GM23338 (cell line): ENCODE results near the gene NTM. TPM values are rescaled to one million over a fixed set of nuclear protein-coding genes. Genes with fewer than 3 reads are reported as not detected.

Source experiments
- ATAC-seq: fragments of 200-7000 bp; cut with Tn5 transposase; 3 replicates; pipeline ENCODE4 v1.9.1; 2020
- DNase-seq: peaks from one replicate; pipeline ENCODE4 v3.0.0-alpha.2; 2015; ENCODE audit warnings: low spot score
- H2AFZ ChIP-seq: fragments of 200-600 bp; sonication (generic); 2 replicates; pipeline ENCODE4 v1.8.0; 2016; ENCODE audit warnings: antibody characterized with exemption, mild to moderate bottlenecking, moderate library complexity
- H3F3A ChIP-seq: fragments of 200-600 bp; sonication (generic); replicated peaks from 2 replicates; pipeline ENCODE4 v1.8.0; 2017; ENCODE audit warnings: antibody characterized with exemption, mixed run types, low read depth
- H3K27ac ChIP-seq: fragments of 200-600 bp; sonication (generic); 2 replicates; pipeline ENCODE4 v1.6.1; 2016; ENCODE audit warnings: low read depth
- H3K27me3 ChIP-seq: fragments of 200-600 bp; sonication (generic); 2 replicates; pipeline ENCODE4 v1.8.0; 2016; ENCODE audit warnings: mild to moderate bottlenecking, mixed run types, moderate library complexity; ENCODE audit not compliant: insufficient read depth
- H3K36me3 ChIP-seq: fragments of 200-600 bp; sonication (generic); 2 replicates; pipeline ENCODE4 v1.8.0; 2016; ENCODE audit warnings: mild to moderate bottlenecking; ENCODE audit not compliant: insufficient read depth
- H3K4me1 ChIP-seq: fragments of 200-600 bp; sonication (generic); 2 replicates; pipeline ENCODE4 v1.8.0; 2016; ENCODE audit warnings: mild to moderate bottlenecking, moderate library complexity; ENCODE audit not compliant: insufficient read depth
- H3K4me2 ChIP-seq: fragments of 200-600 bp; sonication (generic); 2 replicates; pipeline ENCODE4 v1.7.1; 2017; ENCODE audit warnings: mixed run types
- H3K4me3 ChIP-seq: fragments of 200-600 bp; sonication (generic); 2 replicates; pipeline ENCODE4 v1.6.1; 2016; ENCODE audit warnings: mixed run types
- H3K79me2 ChIP-seq: fragments of 200-600 bp; sonication (generic); replicated peaks from 2 replicates; pipeline ENCODE4 v1.8.0; 2017; ENCODE audit warnings: mild to moderate bottlenecking; ENCODE audit not compliant: insufficient read depth
- H3K9me2 ChIP-seq: fragments of 200-600 bp; sonication (generic); 2 replicates; pipeline ENCODE4 v1.8.0; 2017; ENCODE audit not compliant: insufficient read depth
- H4K20me1 ChIP-seq: fragments of 200-600 bp; sonication (generic); replicated peaks from 2 replicates; pipeline ENCODE4 v1.8.0; 2017; ENCODE audit warnings: mild to moderate bottlenecking; ENCODE audit not compliant: insufficient read depth
- H3K27ac Mint-ChIP-seq: 2 replicates; pipeline ENCODE4 v1.8.0; 2020; ENCODE audit warnings: inconsistent platforms, mild to moderate bottlenecking, moderate library complexity, mixed read lengths
- H3K27me3 Mint-ChIP-seq: 3 replicates; pipeline ENCODE4 v1.8.0; 2022; ENCODE audit warnings: low read depth, mild to moderate bottlenecking, moderate library complexity, mixed read lengths, inconsistent platforms; ENCODE audit not compliant: insufficient read depth, poor library complexity
- H3K36me3 Mint-ChIP-seq: 3 replicates; pipeline ENCODE4 v1.8.0; 2021; ENCODE audit warnings: low read depth, mild to moderate bottlenecking, inconsistent platforms, moderate library complexity, mixed read lengths
- H3K4me1 Mint-ChIP-seq: 3 replicates; pipeline ENCODE4 v1.8.0; 2020; ENCODE audit warnings: mild to moderate bottlenecking, inconsistent platforms, mixed read lengths
- H3K4me3 Mint-ChIP-seq: 3 replicates; pipeline ENCODE4 v1.8.0; 2021; ENCODE audit warnings: moderate library complexity, mild to moderate bottlenecking, inconsistent platforms, mixed read lengths
- H3K9me3 Mint-ChIP-seq: 3 replicates; pipeline ENCODE4 v1.8.0; 2020; ENCODE audit warnings: moderate library complexity, mild to moderate bottlenecking, inconsistent platforms, mixed read lengths
- CREB1 ChIP-seq: fragments of 250-450 bp; sonication (Bioruptor Pico); IDR thresholded peaks from 2 replicates; pipeline ENCODE4 v1.5.0; 2020; ENCODE audit warnings: low read depth, mild to moderate bottlenecking, moderate library complexity
- EZH2phosphoT487 ChIP-seq: fragments of 200-600 bp; sonication (generic); IDR thresholded peaks from one replicate; pipeline ENCODE4 v1.8.1; 2018; ENCODE audit warnings: antibody characterized with exemption; ENCODE audit not compliant: unreplicated experiment
- JUNB ChIP-seq: IDR thresholded peaks from one replicate; pipeline ENCODE4 v1.6.1; 2016; ENCODE audit warnings: antibody characterized with exemption; ENCODE audit not compliant: unreplicated experiment
- NANOG ChIP-seq: IDR thresholded peaks from 2 replicates; pipeline ENCODE4 v1.6.1; 2016; ENCODE audit warnings: antibody characterized with exemption, borderline replicate concordance
- STAT1 ChIP-seq: IDR thresholded peaks from one replicate; pipeline ENCODE4 v1.6.1; 2016; ENCODE audit warnings: antibody characterized with exemption; ENCODE audit not compliant: unreplicated experiment
- ZNF114 ChIP-seq: fragments of 250-450 bp; sonication (Bioruptor Pico); IDR thresholded peaks from 2 replicates; pipeline ENCODE4 v1.5.0; 2020; ENCODE audit warnings: mild to moderate bottlenecking, moderate library complexity
- ZNF331 ChIP-seq: fragments of 250-450 bp; sonication (Bioruptor Pico); IDR thresholded peaks from 2 replicates; pipeline ENCODE4 v1.5.0; 2020; ENCODE audit warnings: low read depth, mild to moderate bottlenecking, moderate library complexity
- polyA plus RNA-seq: library from polyadenylated mRNA; unstranded; fragments of >200 nt; fragmentation: Nextera tagmentation; extraction: Ambion mirVana; gene quantifications from 2 replicates; pipeline ENCODE4 v1.2.1, GENCODE V29; 2016
- total RNA-seq: library from RNA; depleted of rRNA; stranded (reverse); fragments of >200 nt; shearing (Covaris generic); gene quantifications from 2 replicates; pipeline ENCODE4 v1.2.3, GENCODE V29; 2014
- TF ChIP-seq, protein P1 (sequence below): fragments of 250-450 bp; sonication (Bioruptor Pico); IDR thresholded peaks from 2 replicates; pipeline ENCODE4 v1.5.0; 2020; ENCODE audit warnings: mild to moderate bottlenecking, moderate library complexity
- TF ChIP-seq, protein P2 (sequence below): IDR thresholded peaks from 2 replicates; pipeline ENCODE4 v1.6.1; 2016; ENCODE audit warnings: antibody characterized with exemption

Gene NTM
- total and polyA plus RNA-seq, 2 experiments from 2014 or later, result 10.6 to 14.6 TPM

DNA sequence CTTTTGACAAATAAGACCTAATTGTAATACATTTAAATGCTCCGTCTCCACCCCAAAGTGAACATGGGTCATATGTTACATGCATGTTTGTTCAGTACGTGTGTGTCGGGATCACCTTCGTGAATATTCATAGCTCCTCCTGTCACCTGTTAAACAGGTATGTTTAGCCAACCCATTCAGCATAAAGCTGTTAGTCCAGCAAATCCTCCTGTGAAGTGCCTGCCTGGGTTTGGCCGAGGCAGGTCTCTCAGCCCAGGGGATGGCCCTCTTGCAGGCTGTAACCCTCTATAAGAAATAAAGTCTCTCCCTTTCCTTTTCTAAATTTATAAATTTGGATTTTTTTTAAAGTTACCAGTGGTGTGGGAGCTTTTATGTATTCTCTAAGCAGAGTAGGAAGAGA is 38.9 kb upstream of the NTM start:
- H2AFZ ChIP-seq, result no peak overlapping the region
- no peak overlapping the region for H3K27ac ChIP-seq
- H4K20me1 ChIP-seq, result 0 out of 2 replicates have a peak, but pooled peaks cover 5% of the 10 kb centered on the region
- Mint-ChIP-seq H3K27ac (no peak overlapping the region), H3K4me1 (peaks cover 21% of the 10 kb centered on the region), H3K27me3 (peaks cover 2% of the 10 kb centered on the region), H3K4me3 (no peak overlapping the region), H3K36me3 (no peaks in the 10 kb centered on the region), H3K9me3 (no peaks in the 10 kb centered on the region)
- no peak overlapping the region for H3K4me2 ChIP-seq
- H3K4me1 ChIP-seq, result 0 out of 2 replicates have a peak, but pooled peaks cover 12% of the 10 kb centered on the region
- H3K4me3 ChIP-seq, result no peak overlapping the region
- no peaks in the 10 kb centered on the region for H3K36me3 ChIP-seq
- no peaks in the 10 kb centered on the region for H3K79me2 ChIP-seq
- H3K9me2 ChIP-seq, result no peaks in the 10 kb centered on the region; the same call in 1 of the 2 replicates
- ATAC-seq (no peak), DNase-seq (no peak)
- TF ChIP-seq EZH2phosphoT487 (no peak), JUNB (no peak), NANOG (no peak), ZNF331 (CRISPR knock-in tag) (no peak), CREB1 (CRISPR knock-in tag) (no peak), STAT1 (no peak), ZNF114 (no peak)
- TF ChIP-seq, protein P1, sequence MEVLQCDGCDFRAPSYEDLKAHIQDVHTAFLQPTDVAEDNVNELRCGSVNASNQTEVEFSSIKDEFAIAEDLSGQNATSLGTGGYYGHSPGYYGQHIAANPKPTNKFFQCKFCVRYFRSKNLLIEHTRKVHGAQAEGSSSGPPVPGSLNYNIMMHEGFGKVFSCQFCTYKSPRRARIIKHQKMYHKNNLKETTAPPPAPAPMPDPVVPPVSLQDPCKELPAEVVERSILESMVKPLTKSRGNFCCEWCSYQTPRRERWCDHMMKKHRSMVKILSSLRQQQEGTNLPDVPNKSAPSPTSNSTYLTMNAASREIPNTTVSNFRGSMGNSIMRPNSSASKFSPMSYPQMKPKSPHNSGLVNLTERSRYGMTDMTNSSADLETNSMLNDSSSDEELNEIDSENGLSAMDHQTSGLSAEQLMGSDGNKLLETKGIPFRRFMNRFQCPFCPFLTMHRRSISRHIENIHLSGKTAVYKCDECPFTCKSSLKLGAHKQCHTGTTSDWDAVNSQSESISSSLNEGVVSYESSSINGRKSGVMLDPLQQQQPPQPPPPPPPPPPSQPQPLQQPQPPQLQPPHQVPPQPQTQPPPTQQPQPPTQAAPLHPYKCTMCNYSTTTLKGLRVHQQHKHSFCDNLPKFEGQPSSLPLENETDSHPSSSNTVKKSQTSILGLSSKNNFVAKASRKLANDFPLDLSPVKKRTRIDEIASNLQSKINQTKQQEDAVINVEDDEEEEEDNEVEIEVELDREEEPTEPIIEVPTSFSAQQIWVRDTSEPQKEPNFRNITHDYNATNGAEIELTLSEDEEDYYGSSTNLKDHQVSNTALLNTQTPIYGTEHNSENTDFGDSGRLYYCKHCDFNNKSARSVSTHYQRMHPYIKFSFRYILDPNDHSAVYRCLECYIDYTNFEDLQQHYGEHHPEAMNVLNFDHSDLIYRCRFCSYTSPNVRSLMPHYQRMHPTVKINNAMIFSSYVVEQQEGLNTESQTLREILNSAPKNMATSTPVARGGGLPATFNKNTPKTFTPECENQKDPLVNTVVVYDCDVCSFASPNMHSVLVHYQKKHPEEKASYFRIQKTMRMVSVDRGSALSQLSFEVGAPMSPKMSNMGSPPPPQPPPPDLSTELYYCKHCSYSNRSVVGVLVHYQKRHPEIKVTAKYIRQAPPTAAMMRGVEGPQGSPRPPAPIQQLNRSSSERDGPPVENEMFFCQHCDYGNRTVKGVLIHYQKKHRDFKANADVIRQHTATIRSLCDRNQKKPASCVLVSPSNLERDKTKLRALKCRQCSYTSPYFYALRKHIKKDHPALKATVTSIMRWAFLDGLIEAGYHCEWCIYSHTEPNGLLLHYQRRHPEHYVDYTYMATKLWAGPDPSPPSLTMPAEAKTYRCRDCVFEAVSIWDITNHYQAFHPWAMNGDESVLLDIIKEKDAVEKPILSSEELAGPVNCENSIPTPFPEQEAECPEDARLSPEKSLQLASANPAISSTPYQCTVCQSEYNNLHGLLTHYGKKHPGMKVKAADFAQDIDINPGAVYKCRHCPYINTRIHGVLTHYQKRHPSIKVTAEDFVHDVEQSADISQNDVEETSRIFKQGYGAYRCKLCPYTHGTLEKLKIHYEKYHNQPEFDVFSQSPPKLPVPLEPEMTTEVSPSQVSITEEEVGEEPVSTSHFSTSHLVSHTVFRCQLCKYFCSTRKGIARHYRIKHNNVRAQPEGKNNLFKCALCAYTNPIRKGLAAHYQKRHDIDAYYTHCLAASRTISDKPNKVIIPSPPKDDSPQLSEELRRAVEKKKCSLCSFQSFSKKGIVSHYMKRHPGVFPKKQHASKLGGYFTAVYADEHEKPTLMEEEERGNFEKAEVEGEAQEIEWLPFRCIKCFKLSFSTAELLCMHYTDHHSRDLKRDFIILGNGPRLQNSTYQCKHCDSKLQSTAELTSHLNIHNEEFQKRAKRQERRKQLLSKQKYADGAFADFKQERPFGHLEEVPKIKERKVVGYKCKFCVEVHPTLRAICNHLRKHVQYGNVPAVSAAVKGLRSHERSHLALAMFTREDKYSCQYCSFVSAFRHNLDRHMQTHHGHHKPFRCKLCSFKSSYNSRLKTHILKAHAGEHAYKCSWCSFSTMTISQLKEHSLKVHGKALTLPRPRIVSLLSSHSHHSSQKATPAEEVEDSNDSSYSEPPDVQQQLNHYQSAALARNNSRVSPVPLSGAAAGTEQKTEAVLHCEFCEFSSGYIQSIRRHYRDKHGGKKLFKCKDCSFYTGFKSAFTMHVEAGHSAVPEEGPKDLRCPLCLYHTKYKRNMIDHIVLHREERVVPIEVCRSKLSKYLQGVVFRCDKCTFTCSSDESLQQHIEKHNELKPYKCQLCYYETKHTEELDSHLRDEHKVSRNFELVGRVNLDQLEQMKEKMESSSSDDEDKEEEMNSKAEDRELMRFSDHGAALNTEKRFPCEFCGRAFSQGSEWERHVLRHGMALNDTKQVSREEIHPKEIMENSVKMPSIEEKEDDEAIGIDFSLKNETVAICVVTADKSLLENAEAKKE, result no peak
- TF ChIP-seq, protein P2, sequence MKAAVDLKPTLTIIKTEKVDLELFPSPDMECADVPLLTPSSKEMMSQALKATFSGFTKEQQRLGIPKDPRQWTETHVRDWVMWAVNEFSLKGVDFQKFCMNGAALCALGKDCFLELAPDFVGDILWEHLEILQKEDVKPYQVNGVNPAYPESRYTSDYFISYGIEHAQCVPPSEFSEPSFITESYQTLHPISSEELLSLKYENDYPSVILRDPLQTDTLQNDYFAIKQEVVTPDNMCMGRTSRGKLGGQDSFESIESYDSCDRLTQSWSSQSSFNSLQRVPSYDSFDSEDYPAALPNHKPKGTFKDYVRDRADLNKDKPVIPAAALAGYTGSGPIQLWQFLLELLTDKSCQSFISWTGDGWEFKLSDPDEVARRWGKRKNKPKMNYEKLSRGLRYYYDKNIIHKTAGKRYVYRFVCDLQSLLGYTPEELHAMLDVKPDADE, result no peak
- no peaks in the 10 kb centered on the region for H3K27me3 ChIP-seq
- no peaks in the 10 kb centered on the region for H3F3A ChIP-seq
